DOHH2 (cell line): ENCODE data around the gene THAP3.

Experiments
- CTCF ChIP-seq: fragments of 200-600 bp; sonication (generic); IDR thresholded peaks from one replicate; pipeline ENCODE4 v1.5.1; 2014; ENCODE audit warnings: antibody characterized with exemption, mild to moderate bottlenecking, low read depth, low read length; ENCODE audit not compliant: poor library complexity, severe bottlenecking
- EZH2phosphoT487 ChIP-seq: fragments of 200-600 bp; sonication (generic); IDR thresholded peaks from 2 replicates; pipeline ENCODE4 v1.6.1; 2017; ENCODE audit warnings: borderline replicate concordance, mild to moderate bottlenecking, antibody characterized with exemption, low read length, moderate library complexity, mixed read lengths

DNA sequence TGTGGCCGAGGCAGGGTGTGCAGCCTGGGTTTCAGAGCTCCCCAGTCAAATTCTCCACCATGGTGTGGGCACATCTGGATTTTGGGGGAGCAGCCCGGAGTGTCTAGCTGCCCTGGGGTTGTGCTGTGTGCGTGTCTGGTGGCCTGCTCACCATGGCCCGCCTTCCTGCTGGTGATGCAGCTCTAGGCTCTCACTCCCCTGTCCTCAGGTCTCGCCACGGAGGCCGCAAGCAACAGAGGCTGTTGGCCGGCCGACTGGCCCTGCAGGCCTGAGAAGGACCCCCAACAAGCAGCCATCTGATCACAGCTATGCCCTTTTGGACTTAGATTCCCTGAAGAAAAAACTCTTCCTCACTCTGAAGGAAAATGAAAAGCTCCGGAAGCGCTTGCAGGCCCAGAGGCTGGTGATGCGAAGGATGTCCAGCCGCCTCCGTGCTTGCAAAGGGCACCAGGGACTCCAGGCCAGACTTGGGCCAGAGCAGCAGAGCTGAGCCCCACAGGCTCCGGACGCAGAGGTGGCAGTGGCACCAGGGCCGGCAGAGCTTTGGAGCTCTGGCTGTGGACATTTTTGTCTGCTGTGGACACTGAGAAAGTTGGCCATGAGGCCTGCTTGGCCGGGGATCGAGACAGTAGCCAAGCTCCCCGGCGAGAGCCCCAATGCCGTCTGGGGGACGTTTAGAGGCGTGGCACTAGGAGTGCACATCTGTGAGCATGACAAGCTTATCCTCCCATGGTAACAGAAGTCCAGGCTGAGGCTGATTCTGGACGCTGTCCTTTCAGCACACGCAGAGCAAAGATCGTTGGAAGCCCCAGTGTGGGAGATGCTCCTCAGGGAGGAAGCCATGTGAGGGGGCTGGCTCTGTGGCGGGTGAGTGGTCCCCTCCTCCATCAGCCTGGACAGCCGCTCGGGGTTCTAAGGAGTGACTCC, 8.2 kb downstream of the THAP3 start:
- TF ChIP-seq CTCF (no peak), EZH2phosphoT487 (no peak)
